ENCODE results near the gene COX19. TPM values are rescaled to one million over a fixed set of nuclear protein-coding genes. Genes with fewer than 3 reads are reported as not detected.

The COX19 gene
- total and polyA plus RNA-seq, 2 of the 13 experiments (the other 11 are each of a cell fraction or from before 2014, with no cell fraction given) = 11.5 to 21.7 TPM

- TF ChIP-seq SIX4 (CRISPR knock-in tag; IDR thresholded peaks at IDR 0.05) (no peak), ZNF281 (CRISPR knock-in tag; IDR thresholded peaks at IDR 0.05; ENCODE audit: borderline replicate concordance) (peak; percentile 46; the same call in 1 of the 2 replicates), ADNP (CRISPR knock-in tag; IDR thresholded peaks at IDR 0.05) (peak; percentile 82), FOXC1 (CRISPR knock-in tag; IDR thresholded peaks at IDR 0.05; ENCODE audit: borderline replicate concordance) (peak; percentile 81), ZBTB42 (CRISPR knock-in tag; IDR thresholded peaks at IDR 0.05) (peak; percentile 74; the same call in 1 of the 2 replicates), ZNF207 (IDR thresholded peaks at IDR 0.05; ENCODE audit: borderline replicate concordance) (no peak), RFX3 (CRISPR knock-in tag; IDR thresholded peaks at IDR 0.05) (peak; percentile 83), KDM1A (CRISPR knock-in tag; IDR thresholded peaks at IDR 0.05) (0 out of 2 replicates have a peak, but pooled peaks have one; percentile 13), HMGXB3 (CRISPR knock-in tag; IDR thresholded peaks at IDR 0.05; ENCODE audit: borderline replicate concordance) (no peak), FLYWCH1 (CRISPR knock-in tag; IDR thresholded peaks at IDR 0.05) (no peak), ZMYM3 (CRISPR knock-in tag; IDR thresholded peaks at IDR 0.05) (0 out of 2 replicates have a peak, but pooled peaks have one; percentile 42), KDM4B (CRISPR knock-in tag; IDR thresholded peaks at IDR 0.05) (0 out of 2 replicates have a peak, but pooled peaks have one; percentile 3), ZNF556 (CRISPR knock-in tag; IDR thresholded peaks at IDR 0.05; ENCODE audit: borderline replicate concordance) (peak; percentile 13; the same call in 1 of the 2 replicates), ZNF362 (CRISPR knock-in tag; IDR thresholded peaks at IDR 0.05; ENCODE audit: borderline replicate concordance) (no peak), POLR2A (IDR thresholded peaks at IDR 0.05; ENCODE audit: insufficient read depth in 1 of 2, low read depth in 2 of 2, low read length in 2 of 2) (peak in 1 of 2 experiments; percentile 56; a peak in 1 of 4 replicates), SNAPC2 (CRISPR knock-in tag; IDR thresholded peaks at IDR 0.05) (no peak), KDM5B (CRISPR knock-in tag; IDR thresholded peaks at IDR 0.05; ENCODE audit: borderline replicate concordance) (peak; percentile 18; the same call in 1 of the 2 replicates), ZNF383 (CRISPR knock-in tag; IDR thresholded peaks at IDR 0.05; ENCODE audit: borderline replicate concordance) (peak; percentile 55; the same call in 1 of the 2 replicates), ZNF691 (CRISPR knock-in tag; IDR thresholded peaks at IDR 0.05; ENCODE audit: borderline replicate concordance, low read depth) (peak; percentile 9; the same call in 1 of the 2 replicates), RFX5 (IDR thresholded peaks at IDR 0.05; ENCODE audit: low read depth, low read length) (peak; percentile 77), NONO (IDR thresholded peaks at IDR 0.05) (no peak), NONO (CRISPR knock-in tag; conservative IDR thresholded peaks at IDR 0.05) (no peak), PPARG (CRISPR knock-in tag; conservative IDR thresholded peaks at IDR 0.05) (0 out of 2 replicates have a peak, but pooled peaks have one; percentile 45)
Measured at GRCh38 chr7:976901-977325, 1.6 kb upstream of the COX19 start (continued).
